ENCODE results near the gene SRRM5. TPM values are rescaled to one million over a fixed set of nuclear protein-coding genes. Genes with fewer than 3 reads are reported as not detected.

SRRM5 gene
- polyA plus RNA-seq, 4 donors = 0.27 to 1.0 (median 0.49) TPM

DNA sequence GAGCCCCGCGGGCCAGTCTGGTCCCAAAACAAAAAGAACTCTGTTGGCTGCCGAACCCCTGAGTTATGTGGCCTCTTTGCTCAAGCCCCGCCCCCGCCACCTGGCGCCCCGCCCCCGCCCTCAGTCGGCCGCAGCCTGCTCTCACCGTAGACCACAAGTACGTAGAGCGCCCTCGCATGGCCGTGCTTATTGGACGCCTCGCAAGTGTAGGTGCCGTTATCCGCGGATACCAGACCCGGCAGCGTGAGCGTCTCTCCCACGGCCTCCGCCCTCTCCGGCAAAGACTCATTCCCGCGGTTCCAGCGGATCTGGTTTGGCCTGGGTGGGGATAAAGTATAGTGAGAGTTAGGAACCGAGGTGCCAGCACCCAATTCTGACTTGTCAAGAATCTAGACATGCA is 13.0 kb downstream of the SRRM5 start:
- Histone ChIP-seq H3K36me3 (ENCODE audit: control insufficient read depth in 3 of 3, insufficient read depth in 2 of 3, low read depth in 1 of 3, low read length in 3 of 3) (peaks cover 0 to 14% (median 0%) of the 10 kb centered on the region in 3 donors), H3K27me3 (ENCODE audit: control insufficient read depth in 3 of 3, insufficient read depth in 3 of 3, low read length in 3 of 3) (peaks cover 0 to 3% (median 0%) of the 10 kb centered on the region in 3 donors), H3K27ac (ENCODE audit: low read depth in 1 of 3, low read length in 2 of 3) (no peak overlapping the region), H3K9me3 (ENCODE audit: control insufficient read depth in 2 of 2, insufficient read depth in 1 of 2, low read depth in 1 of 2, low read length in 1 of 2) (no peaks in the 10 kb centered on the region), H3K4me1 (ENCODE audit: control insufficient read depth in 3 of 3, insufficient read depth in 2 of 3, low read depth in 1 of 3, low read length in 2 of 3) (peaks cover 0 to 6% (median 5%) of the 10 kb centered on the region in 3 donors), H3K4me3 (ENCODE audit: low read depth in 1 of 3, low read length in 3 of 3) (no peak overlapping the region)
- WGBS, 3 donors = 26 to 58% (median 52%) methylated on average over 30 of the region's 30 CpGs
- DNase-seq = peak; percentile 52 to 55
- no peak for FAIRE-seq

DNA sequence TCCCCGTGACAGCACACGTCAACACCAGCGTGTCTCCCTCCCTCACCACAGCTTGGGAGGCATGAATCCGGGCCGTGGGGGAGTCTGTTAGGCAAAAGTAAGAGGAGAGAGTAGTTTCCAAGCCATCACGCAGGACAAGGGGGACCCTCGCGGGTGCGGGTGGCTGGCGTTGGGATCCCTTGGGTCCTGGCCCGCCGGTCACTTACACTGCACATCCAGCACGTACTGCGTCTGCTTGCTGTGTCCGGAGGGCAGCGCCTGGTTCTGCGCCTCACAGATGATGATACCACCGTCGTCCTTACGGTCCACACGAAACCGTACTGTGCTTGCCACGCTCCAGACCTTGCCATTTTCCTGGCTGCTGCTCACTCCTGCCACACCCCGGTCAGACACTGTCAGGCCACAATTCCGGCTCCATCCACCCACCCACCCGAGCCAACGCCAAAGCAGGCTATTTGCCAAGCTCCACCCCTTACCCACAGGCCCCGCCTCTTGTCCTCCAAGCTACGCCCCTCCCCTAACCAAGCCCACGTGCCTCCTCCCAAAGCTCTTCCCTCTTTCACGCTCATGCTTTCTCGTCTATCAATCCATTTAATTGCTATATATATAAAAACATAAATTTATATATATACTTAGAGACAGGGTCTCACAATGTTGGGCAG is 14.2 kb downstream of the SRRM5 start:
- H3K4me3 ChIP-seq (ENCODE audit: low read depth in 1 of 3, low read length in 3 of 3) = no peak overlapping the region
- peaks cover 0 to 14% (median 0%) of the 10 kb centered on the region in 3 donors for H3K36me3 ChIP-seq (ENCODE audit: control insufficient read depth in 3 of 3, insufficient read depth in 2 of 3, low read depth in 1 of 3, low read length in 3 of 3)
- DNase-seq = no peak
- no peaks in the 10 kb centered on the region for H3K9me3 ChIP-seq (ENCODE audit: control insufficient read depth in 2 of 2, insufficient read depth in 1 of 2, low read depth in 1 of 2, low read length in 1 of 2)
- H3K27ac ChIP-seq (ENCODE audit: low read depth in 1 of 3, low read length in 2 of 3) = no peak overlapping the region
- 74 to 84% (median 78%) methylated on average over 28 to 32 of the region's 32 CpGs for WGBS, 3 donors
- peaks cover 0 to 2% (median 0%) of the 10 kb centered on the region in 3 donors for H3K4me1 ChIP-seq (ENCODE audit: control insufficient read depth in 3 of 3, insufficient read depth in 2 of 3, low read depth in 1 of 3, low read length in 2 of 3)
- H3K27me3 ChIP-seq (ENCODE audit: control insufficient read depth in 3 of 3, insufficient read depth in 3 of 3, low read length in 3 of 3) = peaks cover 0 to 3% (median 0%) of the 10 kb centered on the region in 3 donors
- FAIRE-seq = no peak

DNA sequence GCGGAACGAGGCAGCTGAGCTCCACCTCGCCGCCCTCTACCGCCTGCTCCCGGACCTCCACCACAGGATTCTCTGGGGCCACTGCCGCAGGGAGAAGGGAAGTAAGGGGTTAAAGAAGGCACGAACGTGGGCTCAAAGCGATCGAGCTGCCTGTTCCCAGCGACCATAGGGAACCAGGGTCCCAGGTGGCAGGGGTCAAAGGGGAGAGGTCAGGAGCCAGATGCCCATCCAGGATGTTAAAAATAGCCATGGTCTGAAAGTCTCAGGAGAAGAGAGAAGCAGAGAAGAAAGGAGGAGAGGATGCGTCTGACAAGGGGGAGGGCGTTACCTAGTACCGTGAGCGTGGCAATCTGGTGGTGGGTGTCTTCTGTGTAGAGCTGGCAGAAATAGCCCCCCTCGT is 14.9 kb downstream of the SRRM5 start:
- peaks cover 0 to 14% (median 0%) of the 10 kb centered on the region in 3 donors for H3K36me3 ChIP-seq (ENCODE audit: control insufficient read depth in 3 of 3, insufficient read depth in 2 of 3, low read depth in 1 of 3, low read length in 3 of 3)
- FAIRE-seq (no peak), DNase-seq (no peak)
- H3K27me3 ChIP-seq (ENCODE audit: control insufficient read depth in 3 of 3, insufficient read depth in 3 of 3, low read length in 3 of 3) = peaks cover 0 to 3% (median 0%) of the 10 kb centered on the region in 3 donors
- no peak overlapping the region for H3K27ac ChIP-seq (ENCODE audit: low read depth in 1 of 3, low read length in 2 of 3)
- H3K9me3 ChIP-seq (ENCODE audit: control insufficient read depth in 2 of 2, insufficient read depth in 1 of 2, low read depth in 1 of 2, low read length in 1 of 2) = no peaks in the 10 kb centered on the region
- 65 to 77% (median 75%) methylated on average over 17 of the region's 17 CpGs for WGBS, 3 donors
- peaks cover 0 to 2% (median 0%) of the 10 kb centered on the region in 3 donors for H3K4me1 ChIP-seq (ENCODE audit: control insufficient read depth in 3 of 3, insufficient read depth in 2 of 3, low read depth in 1 of 3, low read length in 2 of 3)
- H3K4me3 ChIP-seq (ENCODE audit: low read depth in 1 of 3, low read length in 3 of 3) = no peak overlapping the region

DNA sequence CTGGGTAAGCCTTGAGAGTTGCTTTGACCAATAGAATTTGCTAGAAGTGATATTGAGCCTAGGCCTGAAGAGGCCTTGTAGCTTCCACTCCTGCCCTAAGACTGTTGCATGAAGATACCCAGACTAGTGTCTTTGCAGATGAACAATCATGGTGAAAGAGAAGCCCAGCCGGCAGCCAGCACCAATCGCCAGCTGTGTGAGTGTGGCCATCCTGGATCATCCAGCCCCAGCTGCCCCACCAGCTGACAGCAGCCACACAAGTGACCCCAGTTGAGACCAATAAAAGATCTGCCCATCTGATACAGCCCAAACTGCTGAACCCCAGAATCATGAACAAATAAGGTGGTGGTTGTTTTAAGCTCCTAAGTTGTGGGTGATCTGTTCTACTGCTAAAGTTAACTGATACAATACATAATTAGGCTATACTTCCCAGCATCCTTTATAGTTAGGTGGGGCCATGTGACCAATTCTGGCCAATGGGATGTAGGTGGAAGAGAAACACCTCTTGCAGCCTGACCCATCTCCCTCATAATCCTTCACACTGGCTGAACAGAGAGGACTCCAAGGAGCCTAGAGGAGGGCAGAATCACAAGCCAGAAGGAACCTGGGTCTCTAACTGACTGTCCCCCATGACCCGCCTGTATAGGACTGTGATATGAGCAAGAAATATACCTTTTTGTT is 16.9 kb downstream of the SRRM5 start:
- FAIRE-seq (no peak), DNase-seq (no peak)
- Histone ChIP-seq H3K4me3 (ENCODE audit: low read depth in 1 of 3, low read length in 3 of 3) (no peak overlapping the region), H3K27ac (ENCODE audit: low read depth in 1 of 3, low read length in 2 of 3) (no peak overlapping the region), H3K4me1 (ENCODE audit: control insufficient read depth in 3 of 3, insufficient read depth in 2 of 3, low read depth in 1 of 3, low read length in 2 of 3) (peaks cover 0 to 2% (median 0%) of the 10 kb centered on the region in 3 donors), H3K27me3 (ENCODE audit: control insufficient read depth in 3 of 3, insufficient read depth in 3 of 3, low read length in 3 of 3) (peaks cover 0 to 3% (median 0%) of the 10 kb centered on the region in 3 donors), H3K9me3 (ENCODE audit: control insufficient read depth in 2 of 2, insufficient read depth in 1 of 2, low read depth in 1 of 2, low read length in 1 of 2) (no peaks in the 10 kb centered on the region), H3K36me3 (ENCODE audit: control insufficient read depth in 3 of 3, insufficient read depth in 2 of 3, low read depth in 1 of 3, low read length in 3 of 3) (peaks cover 0 to 7% (median 0%) of the 10 kb centered on the region in 3 donors)
- WGBS, 3 donors = 85 to 95% (median 94%) methylated on average over 3 of the region's 3 CpGs

DNA sequence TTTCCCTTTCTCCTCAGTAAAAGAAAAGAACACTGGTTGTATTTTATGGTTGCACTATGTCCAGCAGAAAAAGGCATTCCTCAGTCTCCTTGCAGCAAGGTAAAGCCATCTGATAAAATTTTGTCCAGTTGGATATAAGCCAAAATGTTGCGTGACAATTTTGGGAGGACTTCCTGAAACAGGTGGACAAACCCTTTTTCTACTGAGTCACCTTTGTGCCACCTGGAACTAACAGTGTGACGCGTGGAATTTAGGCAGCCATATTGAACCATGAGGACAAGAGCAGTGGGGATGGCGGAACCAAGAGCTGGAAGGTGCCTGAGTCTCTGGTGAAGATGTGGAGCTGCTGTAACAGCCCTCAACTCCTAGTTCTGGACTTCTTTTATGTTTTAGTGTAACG is 19.6 kb downstream of the SRRM5 start:
- DNase-seq = no peak
- no peaks in the 10 kb centered on the region for H3K9me3 ChIP-seq (ENCODE audit: control insufficient read depth in 2 of 2, insufficient read depth in 1 of 2, low read depth in 1 of 2, low read length in 1 of 2)
- peaks cover 0 to 6% (median 0%) of the 10 kb centered on the region in 3 donors for H3K36me3 ChIP-seq (ENCODE audit: control insufficient read depth in 3 of 3, insufficient read depth in 2 of 3, low read depth in 1 of 3, low read length in 3 of 3)
- H3K27ac ChIP-seq (ENCODE audit: low read depth in 1 of 3, low read length in 2 of 3) = no peak overlapping the region
- no peak overlapping the region for H3K4me3 ChIP-seq (ENCODE audit: low read depth in 1 of 3, low read length in 3 of 3)
- FAIRE-seq = no peak
- peaks cover 0 to 3% (median 0%) of the 10 kb centered on the region in 3 donors for H3K27me3 ChIP-seq (ENCODE audit: control insufficient read depth in 3 of 3, insufficient read depth in 3 of 3, low read length in 3 of 3)
- 81 to 88% (median 87%) methylated on average over 5 of the region's 5 CpGs for WGBS, 3 donors
- H3K4me1 ChIP-seq (ENCODE audit: control insufficient read depth in 3 of 3, insufficient read depth in 2 of 3, low read depth in 1 of 3, low read length in 2 of 3) = peaks cover 0 to 10% (median 0%) of the 10 kb centered on the region in 3 donors

DNA sequence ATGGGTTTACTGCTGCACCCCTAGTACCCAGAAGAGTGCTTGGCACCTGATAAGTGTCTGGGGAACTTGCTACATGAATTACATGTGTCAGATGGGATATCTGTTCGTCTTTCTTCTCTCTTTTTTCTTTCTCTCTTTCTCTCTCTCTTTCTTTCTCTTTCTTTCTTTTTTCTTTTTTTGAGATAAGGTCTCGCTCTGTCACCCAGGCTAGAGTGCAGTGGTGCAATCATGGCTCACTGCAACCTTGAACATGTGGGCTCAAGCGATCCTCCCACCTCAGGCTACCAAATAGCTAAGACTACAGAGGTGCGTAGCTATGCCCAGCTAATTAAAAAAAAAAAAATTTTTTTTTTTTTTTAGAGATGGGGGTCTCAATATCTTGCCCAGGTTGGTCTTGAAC is 21.6 kb downstream of the SRRM5 start:
- peaks cover 0 to 10% (median 0%) of the 10 kb centered on the region in 3 donors for H3K4me1 ChIP-seq (ENCODE audit: control insufficient read depth in 3 of 3, insufficient read depth in 2 of 3, low read depth in 1 of 3, low read length in 2 of 3)
- H3K36me3 ChIP-seq (ENCODE audit: control insufficient read depth in 3 of 3, insufficient read depth in 2 of 3, low read depth in 1 of 3, low read length in 3 of 3) = no peaks in the 10 kb centered on the region
- H3K4me3 ChIP-seq (ENCODE audit: low read depth in 1 of 3, low read length in 3 of 3) = no peak overlapping the region
- no peak for FAIRE-seq
- no peaks in the 10 kb centered on the region for H3K9me3 ChIP-seq (ENCODE audit: control insufficient read depth in 2 of 2, insufficient read depth in 1 of 2, low read depth in 1 of 2, low read length in 1 of 2)
- 87 to 91% (median 90%) methylated on average over 4 of the region's 4 CpGs for WGBS, 3 donors
- no peak for DNase-seq
- no peak overlapping the region for H3K27ac ChIP-seq (ENCODE audit: low read depth in 1 of 3, low read length in 2 of 3)
- peaks cover 0 to 5% (median 3%) of the 10 kb centered on the region in 3 donors for H3K27me3 ChIP-seq (ENCODE audit: control insufficient read depth in 3 of 3, insufficient read depth in 3 of 3, low read length in 3 of 3)

DNA sequence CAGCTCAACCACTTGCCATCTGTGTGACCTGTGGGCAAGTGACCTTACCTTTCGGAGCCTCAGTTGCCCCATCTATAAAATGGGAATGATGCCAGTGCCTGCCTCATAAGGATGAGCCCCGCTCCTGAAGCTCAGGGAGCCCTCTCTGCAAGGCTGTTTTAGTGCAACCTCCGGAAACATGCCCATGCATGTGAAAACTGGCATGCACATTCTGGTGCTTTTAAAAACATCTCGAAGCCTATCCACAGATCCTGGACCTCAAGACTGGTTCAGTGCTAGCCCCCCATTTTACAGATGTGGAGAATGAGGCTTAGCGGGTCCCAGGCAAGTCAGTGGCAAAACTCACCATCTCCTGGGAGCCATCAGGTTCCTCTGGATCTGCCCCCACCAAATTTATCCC is 22.2 kb downstream of the SRRM5 start:
- DNase-seq (no peak), FAIRE-seq (no peak)
- Histone ChIP-seq H3K27me3 (ENCODE audit: control insufficient read depth in 3 of 3, insufficient read depth in 3 of 3, low read length in 3 of 3) (peaks cover 0 to 11% (median 8%) of the 10 kb centered on the region in 3 donors), H3K4me3 (ENCODE audit: low read depth in 1 of 3, low read length in 3 of 3) (no peak overlapping the region), H3K36me3 (ENCODE audit: control insufficient read depth in 3 of 3, insufficient read depth in 2 of 3, low read depth in 1 of 3, low read length in 3 of 3) (no peaks in the 10 kb centered on the region), H3K9me3 (ENCODE audit: control insufficient read depth in 2 of 2, insufficient read depth in 1 of 2, low read depth in 1 of 2, low read length in 1 of 2) (no peaks in the 10 kb centered on the region), H3K4me1 (ENCODE audit: control insufficient read depth in 3 of 3, insufficient read depth in 2 of 3, low read depth in 1 of 3, low read length in 2 of 3) (peaks cover 0 to 10% (median 0%) of the 10 kb centered on the region in 3 donors), H3K27ac (ENCODE audit: low read depth in 1 of 3, low read length in 2 of 3) (no peak overlapping the region)
- 82 to 93% (median 85%) methylated on average over 5 of the region's 5 CpGs for WGBS, 3 donors

DNA sequence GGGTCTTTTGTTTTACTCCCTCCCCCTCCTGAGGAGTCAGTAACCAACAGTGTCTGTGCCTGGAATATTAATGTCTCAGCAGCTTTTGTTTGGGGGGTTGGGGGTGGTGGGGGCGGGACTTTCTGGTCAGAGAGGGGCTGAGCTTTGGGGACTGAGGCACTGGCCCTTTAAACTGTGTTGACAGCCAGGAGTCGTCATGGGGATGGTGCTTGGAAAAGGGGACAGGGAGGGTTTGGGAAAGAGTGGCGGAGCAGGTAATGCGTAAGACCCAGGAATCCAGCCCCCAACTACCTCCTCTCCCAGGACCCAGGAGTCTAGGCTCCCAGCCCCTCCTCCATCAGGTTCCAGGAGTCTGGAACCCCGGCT is 22.6 kb downstream of the SRRM5 start:
- Histone ChIP-seq H3K4me1 (ENCODE audit: control insufficient read depth in 3 of 3, insufficient read depth in 2 of 3, low read depth in 1 of 3, low read length in 2 of 3) (peaks cover 0 to 10% (median 0%) of the 10 kb centered on the region in 3 donors), H3K9me3 (ENCODE audit: control insufficient read depth in 2 of 2, insufficient read depth in 1 of 2, low read depth in 1 of 2, low read length in 1 of 2) (no peaks in the 10 kb centered on the region), H3K36me3 (ENCODE audit: control insufficient read depth in 3 of 3, insufficient read depth in 2 of 3, low read depth in 1 of 3, low read length in 3 of 3) (no peaks in the 10 kb centered on the region), H3K27me3 (ENCODE audit: control insufficient read depth in 3 of 3, insufficient read depth in 3 of 3, low read length in 3 of 3) (peaks cover 0 to 13% (median 8%) of the 10 kb centered on the region in 3 donors), H3K27ac (ENCODE audit: low read depth in 1 of 3, low read length in 2 of 3) (no peak overlapping the region), H3K4me3 (ENCODE audit: low read depth in 1 of 3, low read length in 3 of 3) (peak overlapping the region in 1 of 3 donors; percentile 37)
- FAIRE-seq (no peak), DNase-seq (no peak)
- WGBS, 3 donors = 37 to 58% (median 45%) methylated on average over 5 of the region's 5 CpGs
